ENCODE measurements around the gene DIP2B. TPM values are rescaled to one million over a fixed set of nuclear protein-coding genes. Genes with fewer than 3 reads are reported as not detected.

Gene DIP2B
- total RNA-seq, 1 experiment from 2014 or later, result 30.2 TPM

DNA sequence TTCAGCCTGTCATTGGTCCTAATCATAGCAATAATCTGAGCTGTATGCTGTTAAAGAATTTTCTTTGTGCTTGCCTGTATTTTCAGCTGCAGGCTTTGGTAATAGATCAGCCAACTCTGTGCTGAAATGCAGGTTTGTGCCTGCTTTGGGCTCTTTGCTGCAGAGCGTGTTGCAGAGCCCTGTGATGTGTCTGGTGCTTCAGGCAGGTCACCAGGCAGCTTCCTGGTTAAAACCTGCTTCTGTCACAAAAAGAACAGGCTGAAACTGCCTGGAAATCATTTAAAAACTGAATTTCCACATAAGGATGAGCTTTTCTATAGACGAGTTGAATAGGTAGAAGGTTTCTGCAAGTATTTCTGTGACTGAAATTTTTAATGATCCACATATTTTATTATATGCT lies 3.1 kb downstream of the DIP2B start:
- intact Hi-C loops (cut with micrococcal nuclease; ENCODE audit: unreplicated experiment), result loop anchor here (10.0 kb wide), 1 partner anchor 227 kb away; no protein-coding TSS in a partner anchor
- Histone ChIP-seq H3K4me1 (ENCODE audit: control insufficient read depth, insufficient read depth, low read length) (peaks cover 23% of the 10 kb centered on the region), H3K27ac (ENCODE audit: low read length) (no peak overlapping the region), H3K9me3 (ENCODE audit: control insufficient read depth, insufficient read depth, low read depth, low read length) (no peaks in the 10 kb centered on the region), H3K27me3 (ENCODE audit: control insufficient read depth, insufficient read depth, low read length) (no peaks in the 10 kb centered on the region), H3K4me3 (ENCODE audit: low read depth in 2 of 2, low read length in 2 of 2) (no peak overlapping the region), H3K36me3 (ENCODE audit: control insufficient read depth, insufficient read depth, low read length) (no peaks in the 10 kb centered on the region; the same call in 1 of the 2 replicates)
- BruUV-seq (replicated peaks), result no TSS peak
- in situ Hi-C loops (cut with HindIII; ENCODE audit: low pct_unique_long_range_greater_than_20kb, low sequenced_read_pairs), result no loop called here
- POLR2A ChIA-PET, result interaction anchor here (0.6 kb wide), 2 partner anchors 13 to 1220 kb away, joined by 4 to 10 read pairs; no protein-coding TSS in a partner anchor
- CTCF ChIA-PET, result no interaction called here
- DNase-seq (ENCODE audit: low read depth, low spot score) (no peak), ATAC-seq (no peak)
- TF ChIP-seq, protein P1, sequence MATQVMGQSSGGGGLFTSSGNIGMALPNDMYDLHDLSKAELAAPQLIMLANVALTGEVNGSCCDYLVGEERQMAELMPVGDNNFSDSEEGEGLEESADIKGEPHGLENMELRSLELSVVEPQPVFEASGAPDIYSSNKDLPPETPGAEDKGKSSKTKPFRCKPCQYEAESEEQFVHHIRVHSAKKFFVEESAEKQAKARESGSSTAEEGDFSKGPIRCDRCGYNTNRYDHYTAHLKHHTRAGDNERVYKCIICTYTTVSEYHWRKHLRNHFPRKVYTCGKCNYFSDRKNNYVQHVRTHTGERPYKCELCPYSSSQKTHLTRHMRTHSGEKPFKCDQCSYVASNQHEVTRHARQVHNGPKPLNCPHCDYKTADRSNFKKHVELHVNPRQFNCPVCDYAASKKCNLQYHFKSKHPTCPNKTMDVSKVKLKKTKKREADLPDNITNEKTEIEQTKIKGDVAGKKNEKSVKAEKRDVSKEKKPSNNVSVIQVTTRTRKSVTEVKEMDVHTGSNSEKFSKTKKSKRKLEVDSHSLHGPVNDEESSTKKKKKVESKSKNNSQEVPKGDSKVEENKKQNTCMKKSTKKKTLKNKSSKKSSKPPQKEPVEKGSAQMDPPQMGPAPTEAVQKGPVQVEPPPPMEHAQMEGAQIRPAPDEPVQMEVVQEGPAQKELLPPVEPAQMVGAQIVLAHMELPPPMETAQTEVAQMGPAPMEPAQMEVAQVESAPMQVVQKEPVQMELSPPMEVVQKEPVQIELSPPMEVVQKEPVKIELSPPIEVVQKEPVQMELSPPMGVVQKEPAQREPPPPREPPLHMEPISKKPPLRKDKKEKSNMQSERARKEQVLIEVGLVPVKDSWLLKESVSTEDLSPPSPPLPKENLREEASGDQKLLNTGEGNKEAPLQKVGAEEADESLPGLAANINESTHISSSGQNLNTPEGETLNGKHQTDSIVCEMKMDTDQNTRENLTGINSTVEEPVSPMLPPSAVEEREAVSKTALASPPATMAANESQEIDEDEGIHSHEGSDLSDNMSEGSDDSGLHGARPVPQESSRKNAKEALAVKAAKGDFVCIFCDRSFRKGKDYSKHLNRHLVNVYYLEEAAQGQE (IDR thresholded peaks at IDR 0.05; ENCODE audit: insufficient read depth in 1 of 2, low read depth in 2 of 2, low read length in 1 of 2), result no peak
- TF ChIP-seq TCF7L2 (IDR thresholded peaks at IDR 0.05; ENCODE audit: low read depth, low read length), result no peak
- no peak for TF ChIP-seq POLR2AphosphoS5 (IDR thresholded peaks at IDR 0.05; ENCODE audit: low read depth, low read length)
- TF ChIP-seq SIN3A (IDR thresholded peaks at IDR 0.05; ENCODE audit: borderline replicate concordance, insufficient read depth, low read depth, low read length), result no peak
- TF ChIP-seq, protein P2, sequence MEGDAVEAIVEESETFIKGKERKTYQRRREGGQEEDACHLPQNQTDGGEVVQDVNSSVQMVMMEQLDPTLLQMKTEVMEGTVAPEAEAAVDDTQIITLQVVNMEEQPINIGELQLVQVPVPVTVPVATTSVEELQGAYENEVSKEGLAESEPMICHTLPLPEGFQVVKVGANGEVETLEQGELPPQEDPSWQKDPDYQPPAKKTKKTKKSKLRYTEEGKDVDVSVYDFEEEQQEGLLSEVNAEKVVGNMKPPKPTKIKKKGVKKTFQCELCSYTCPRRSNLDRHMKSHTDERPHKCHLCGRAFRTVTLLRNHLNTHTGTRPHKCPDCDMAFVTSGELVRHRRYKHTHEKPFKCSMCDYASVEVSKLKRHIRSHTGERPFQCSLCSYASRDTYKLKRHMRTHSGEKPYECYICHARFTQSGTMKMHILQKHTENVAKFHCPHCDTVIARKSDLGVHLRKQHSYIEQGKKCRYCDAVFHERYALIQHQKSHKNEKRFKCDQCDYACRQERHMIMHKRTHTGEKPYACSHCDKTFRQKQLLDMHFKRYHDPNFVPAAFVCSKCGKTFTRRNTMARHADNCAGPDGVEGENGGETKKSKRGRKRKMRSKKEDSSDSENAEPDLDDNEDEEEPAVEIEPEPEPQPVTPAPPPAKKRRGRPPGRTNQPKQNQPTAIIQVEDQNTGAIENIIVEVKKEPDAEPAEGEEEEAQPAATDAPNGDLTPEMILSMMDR (IDR thresholded peaks at IDR 0.05), result no peak

DNA sequence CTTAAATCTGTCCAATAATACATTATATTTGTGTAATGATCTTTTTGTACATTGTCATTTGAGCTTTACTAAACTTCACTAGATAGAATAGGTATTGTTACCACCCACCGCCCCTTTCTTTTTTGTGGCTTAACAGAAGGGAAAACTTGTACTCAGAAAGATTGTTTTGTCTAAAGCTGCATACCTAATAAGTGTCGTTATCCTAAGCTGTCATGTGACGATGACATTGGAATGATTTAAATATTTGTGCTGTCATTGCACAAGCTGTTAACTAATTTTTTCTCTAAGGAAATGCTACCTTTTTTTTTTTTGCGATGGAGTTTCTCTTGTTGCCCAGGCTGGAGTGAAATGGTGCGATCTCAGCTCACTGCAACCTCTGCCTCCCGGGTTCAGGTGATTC lies 3.6 kb downstream of the DIP2B start:
- Histone ChIP-seq H3K4me1 (ENCODE audit: control insufficient read depth, insufficient read depth, low read length) (peaks cover 23% of the 10 kb centered on the region), H3K27me3 (ENCODE audit: control insufficient read depth, insufficient read depth, low read length) (no peaks in the 10 kb centered on the region), H3K27ac (ENCODE audit: low read length) (no peak overlapping the region), H3K9me3 (ENCODE audit: control insufficient read depth, insufficient read depth, low read depth, low read length) (no peaks in the 10 kb centered on the region), H3K36me3 (ENCODE audit: control insufficient read depth, insufficient read depth, low read length) (no peaks in the 10 kb centered on the region; the same call in 1 of the 2 replicates), H3K4me3 (ENCODE audit: low read depth in 2 of 2, low read length in 2 of 2) (no peak overlapping the region)
- DNase-seq (ENCODE audit: low read depth, low spot score) (no peak), ATAC-seq (no peak)
- POLR2A ChIA-PET, result interaction anchor here (0.6 kb wide), 2 partner anchors 13 to 1219 kb away, joined by 4 to 10 read pairs; no protein-coding TSS in a partner anchor
- intact Hi-C loops (cut with micrococcal nuclease; ENCODE audit: unreplicated experiment), result loop anchor here (10.0 kb wide), 1 partner anchor 226 kb away; no protein-coding TSS in a partner anchor
- CTCF ChIA-PET, result interaction anchor here (0.6 kb wide), 1 partner anchor 42 kb away, joined by 4 read pairs; no protein-coding TSS in a partner anchor
- TF ChIP-seq POLR2AphosphoS5 (IDR thresholded peaks at IDR 0.05; ENCODE audit: low read depth, low read length), result no peak
- no peak for TF ChIP-seq TCF7L2 (IDR thresholded peaks at IDR 0.05; ENCODE audit: low read depth, low read length)
- TF ChIP-seq, protein P2 (IDR thresholded peaks at IDR 0.05), result no peak
- TF ChIP-seq, protein P1 (IDR thresholded peaks at IDR 0.05; ENCODE audit: insufficient read depth in 1 of 2, low read depth in 2 of 2, low read length in 1 of 2), result no peak
- no peak for TF ChIP-seq SIN3A (IDR thresholded peaks at IDR 0.05; ENCODE audit: borderline replicate concordance, insufficient read depth, low read depth, low read length)
- no TSS peak for BruUV-seq (replicated peaks)
- in situ Hi-C loops (cut with HindIII; ENCODE audit: low pct_unique_long_range_greater_than_20kb, low sequenced_read_pairs), result no loop called here

All from Panc1 (cell line).